ENCODE data around the gene FBXO34. TPM values are rescaled to one million over a fixed set of nuclear protein-coding genes. Genes with fewer than 3 reads are reported as not detected.

Gene FBXO34
- total RNA-seq, 1 experiment from 2014 or later = 12.0 TPM

GRCh38 chr14:55228261-55228660, 43.0 kb upstream of the FBXO34 start:
- POLR2A ChIA-PET = no interaction called here
- no peaks in the 10 kb centered on the region for H3K4me1 Mint-ChIP-seq (ENCODE audit: insufficient read depth, unreplicated experiment)
- no TSS peak for BruUV-seq (replicated peaks)
- no peak for DNase-seq (ENCODE audit: unreplicated experiment)
- peaks cover 20% of the 10 kb centered on the region for H3K27me3 Mint-ChIP-seq (ENCODE audit: insufficient read depth, unreplicated experiment)
- no peak overlapping the region for H3K4me3 Mint-ChIP-seq (ENCODE audit: unreplicated experiment)
- H3K36me3 Mint-ChIP-seq (ENCODE audit: insufficient read depth, unreplicated experiment) = no peaks in the 10 kb centered on the region
- intact Hi-C loops (cut with micrococcal nuclease) = no loop called here
- TF ChIP-seq CTCF (IDR thresholded peaks at IDR 0.05; ENCODE audit: unreplicated experiment) = no peak
- no peak overlapping the region for H3K27ac Mint-ChIP-seq (ENCODE audit: low read depth, unreplicated experiment)
- CTCF ChIA-PET = interaction anchor here (0.6 to 1.1 kb wide), 3 partner anchors 43 to 1263 kb away, joined by 3 to 8 read pairs (median 4); no protein-coding TSS in a partner anchor
- no peaks in the 10 kb centered on the region for H3K9me3 Mint-ChIP-seq (ENCODE audit: unreplicated experiment)

GRCh38 chr14:55233591-55233990, 37.6 kb upstream of the FBXO34 start:
- Mint-ChIP-seq H3K4me3 (ENCODE audit: unreplicated experiment) (no peak overlapping the region), H3K9me3 (ENCODE audit: unreplicated experiment) (no peaks in the 10 kb centered on the region), H3K27me3 (ENCODE audit: insufficient read depth, unreplicated experiment) (peaks cover 41% of the 10 kb centered on the region), H3K4me1 (ENCODE audit: insufficient read depth, unreplicated experiment) (no peaks in the 10 kb centered on the region), H3K27ac (ENCODE audit: low read depth, unreplicated experiment) (no peak overlapping the region), H3K36me3 (ENCODE audit: insufficient read depth, unreplicated experiment) (no peaks in the 10 kb centered on the region)
- CTCF ChIA-PET = interaction anchor here (1.3 kb wide), 1 partner anchor 12 kb away, joined by 7 read pairs; no protein-coding TSS in a partner anchor
- no peak for DNase-seq (ENCODE audit: unreplicated experiment)
- POLR2A ChIA-PET = no interaction called here
- intact Hi-C loops (cut with micrococcal nuclease) = no loop called here
- BruUV-seq (replicated peaks) = no TSS peak
- TF ChIP-seq CTCF (IDR thresholded peaks at IDR 0.05; ENCODE audit: unreplicated experiment) = no peak

- H3K27me3 Mint-ChIP-seq (ENCODE audit: insufficient read depth, unreplicated experiment) = peaks cover 22% of the 10 kb centered on the region
- CTCF ChIA-PET = no interaction called here
- BruUV-seq (replicated peaks) = no TSS peak
- POLR2A ChIA-PET = interaction anchor here (0.7 kb wide), 1 partner anchor 652 kb away, joined by 3 read pairs; no protein-coding TSS in a partner anchor
- H3K27ac Mint-ChIP-seq (ENCODE audit: low read depth, unreplicated experiment) = no peak overlapping the region
- H3K4me1 Mint-ChIP-seq (ENCODE audit: insufficient read depth, unreplicated experiment) = no peaks in the 10 kb centered on the region
- intact Hi-C loops (cut with micrococcal nuclease) = no loop called here
- no peaks in the 10 kb centered on the region for H3K36me3 Mint-ChIP-seq (ENCODE audit: insufficient read depth, unreplicated experiment)
- no peaks in the 10 kb centered on the region for H3K9me3 Mint-ChIP-seq (ENCODE audit: unreplicated experiment)
- no peak overlapping the region for H3K4me3 Mint-ChIP-seq (ENCODE audit: unreplicated experiment)
- no peak for TF ChIP-seq CTCF (IDR thresholded peaks at IDR 0.05; ENCODE audit: unreplicated experiment)
- DNase-seq (ENCODE audit: unreplicated experiment) = no peak
Measured at GRCh38 chr14:55238019-55238680, 33.1 kb upstream of the FBXO34 start.

- TF ChIP-seq CTCF (IDR thresholded peaks at IDR 0.05; ENCODE audit: unreplicated experiment) = no peak
- H3K4me1 Mint-ChIP-seq (ENCODE audit: insufficient read depth, unreplicated experiment) = no peaks in the 10 kb centered on the region
Measured at GRCh38 chr14:55239320-55239719, 31.9 kb upstream of the FBXO34 start.

More at GRCh38 chr14:55239320-55239719, 31.9 kb upstream of the FBXO34 start:
- Mint-ChIP-seq H3K36me3 (ENCODE audit: insufficient read depth, unreplicated experiment) (no peaks in the 10 kb centered on the region), H3K9me3 (ENCODE audit: unreplicated experiment) (no peaks in the 10 kb centered on the region), H3K4me3 (ENCODE audit: unreplicated experiment) (no peak overlapping the region), H3K27ac (ENCODE audit: low read depth, unreplicated experiment) (no peak overlapping the region), H3K27me3 (ENCODE audit: insufficient read depth, unreplicated experiment) (peaks cover 10% of the 10 kb centered on the region)
- intact Hi-C loops (cut with micrococcal nuclease) = no loop called here
- POLR2A ChIA-PET = no interaction called here
- BruUV-seq (replicated peaks) = no TSS peak
- CTCF ChIA-PET = interaction anchor here (1.8 kb wide), 1 partner anchor 31 kb away, joined by 4 read pairs; no protein-coding TSS in a partner anchor
- DNase-seq (ENCODE audit: unreplicated experiment) = no peak

Data from MCF 10A (cell line).